Astrocyte (in vitro differentiated cells and primary cell): ENCODE data around the gene RCAN2. TPM values are rescaled to one million over a fixed set of nuclear protein-coding genes. Genes with fewer than 3 reads are reported as not detected.

Source experiments
- DNase-seq: peaks from one replicate; pipeline ENCODE4 v3.0.0-alpha.2; 2010; ENCODE audit warnings: low read depth
- FAIRE-seq: peaks from 2 replicates; lab custom pipeline; 2011; peaks lifted over from hg19 to GRCh38; lab: Jason Lieb, UNC
- H2AFZ ChIP-seq: 2 replicates; pipeline ENCODE4 v1.6.0; 2012; ENCODE audit warnings: low read depth, low read length, inconsistent platforms
- H3K27ac ChIP-seq: 2 replicates; pipeline ENCODE4 v1.5.1; 2011; ENCODE audit warnings: low read depth, low read length, inconsistent platforms
- H3K27me3 ChIP-seq: 2 replicates; pipeline ENCODE4 v1.6.0; 2011; ENCODE audit warnings: low read length, inconsistent platforms; ENCODE audit not compliant: insufficient read depth
- H3K36me3 ChIP-seq: 2 replicates; pipeline ENCODE4 v1.5.1; 2011; ENCODE audit warnings: low read length, inconsistent platforms; ENCODE audit not compliant: insufficient read depth
- H3K4me1 ChIP-seq: 2 replicates; pipeline ENCODE4 v1.5.1; 2011; ENCODE audit warnings: low read length, inconsistent platforms; ENCODE audit not compliant: insufficient read depth
- H3K4me2 ChIP-seq: 2 replicates; pipeline ENCODE4 v1.6.0; 2012; ENCODE audit warnings: low read length, inconsistent platforms
- H3K4me3 ChIP-seq: 2 replicates; pipeline ENCODE4 v1.5.1; 2011; ENCODE audit warnings: low read depth, mild to moderate bottlenecking, low read length, inconsistent platforms; ENCODE audit not compliant: insufficient read depth
- H3K79me2 ChIP-seq: 2 replicates; pipeline ENCODE4 v1.6.0; 2012; ENCODE audit warnings: mild to moderate bottlenecking, low read length, inconsistent platforms; ENCODE audit not compliant: insufficient read depth
- H3K9ac ChIP-seq: 2 replicates; pipeline ENCODE4 v1.6.0; 2012; ENCODE audit warnings: mild to moderate bottlenecking, low read length, inconsistent platforms
- H3K9me3 ChIP-seq: 2 replicates; pipeline ENCODE4 v1.5.1; 2012; ENCODE audit warnings: low read depth, mild to moderate bottlenecking, low read length, inconsistent platforms; ENCODE audit not compliant: insufficient read depth
- H4K20me1 ChIP-seq: 2 replicates; pipeline ENCODE4 v1.6.0; 2012; ENCODE audit warnings: low read length, inconsistent platforms; ENCODE audit not compliant: insufficient read depth
- H3K27ac Mint-ChIP-seq: one replicate; pipeline ENCODE4 v1.8.0; 2021; ENCODE audit warnings: mild to moderate bottlenecking, mixed read lengths; ENCODE audit not compliant: unreplicated experiment
- H3K27me3 Mint-ChIP-seq: one replicate; pipeline ENCODE4 v1.8.0; 2021; ENCODE audit warnings: low read depth, mixed read lengths; ENCODE audit not compliant: unreplicated experiment
- H3K36me3 Mint-ChIP-seq: one replicate; pipeline ENCODE4 v1.8.0; 2021; ENCODE audit warnings: low read depth, mixed read lengths; ENCODE audit not compliant: unreplicated experiment
- H3K4me1 Mint-ChIP-seq: one replicate; pipeline ENCODE4 v1.8.0; 2021; ENCODE audit warnings: low read depth, mixed read lengths; ENCODE audit not compliant: unreplicated experiment
- H3K4me3 Mint-ChIP-seq: one replicate; pipeline ENCODE4 v1.8.0; 2021; ENCODE audit warnings: mild to moderate bottlenecking, moderate library complexity, mixed read lengths; ENCODE audit not compliant: unreplicated experiment
- H3K9me3 Mint-ChIP-seq: one replicate; pipeline ENCODE4 v1.8.0; 2021; ENCODE audit warnings: mild to moderate bottlenecking, mixed read lengths; ENCODE audit not compliant: unreplicated experiment
- CTCF ChIP-seq: IDR thresholded peaks from 2 replicates; pipeline ENCODE4 v1.5.1; 2011; ENCODE audit warnings: low read depth, mild to moderate bottlenecking, inconsistent platforms, low read length, moderate library complexity; ENCODE audit not compliant: insufficient read depth
- EZH2 ChIP-seq: IDR thresholded peaks from 2 replicates; pipeline ENCODE4 v1.6.1; 2012; ENCODE audit warnings: mild to moderate bottlenecking, low read length, inconsistent platforms; ENCODE audit not compliant: insufficient read depth
- total RNA-seq: library from RNA; stranded (reverse); gene quantifications from 2 replicates; pipeline ENCODE4 v1.2.1, GENCODE V29; 2021

RCAN2 gene
- total RNA-seq, 1 donor from 2014 or later = 10.6 TPM

GRCh38 chr6:46211917-46212316, 279.3 kb downstream of the RCAN2 start:
- Mint-ChIP-seq H3K9me3 (peaks cover 3% of the 10 kb centered on the region), H3K4me1 (no peaks in the 10 kb centered on the region), H3K27ac (no peak overlapping the region), H3K27me3 (peaks cover 4% of the 10 kb centered on the region), H3K36me3 (no peaks in the 10 kb centered on the region), H3K4me3 (no peak overlapping the region)
- H3K4me3 ChIP-seq = no peak overlapping the region
- no peaks in the 10 kb centered on the region for H4K20me1 ChIP-seq
- H3K27ac ChIP-seq = no peak overlapping the region
- no peaks in the 10 kb centered on the region for H3K36me3 ChIP-seq
- H3K4me2 ChIP-seq = no peak overlapping the region
- no peak overlapping the region for H2AFZ ChIP-seq
- no peaks in the 10 kb centered on the region for H3K9me3 ChIP-seq
- no peak for DNase-seq
- FAIRE-seq = no peak
- H3K4me1 ChIP-seq = no peaks in the 10 kb centered on the region
- H3K79me2 ChIP-seq = no peaks in the 10 kb centered on the region
- peaks cover 3% of the 10 kb centered on the region for H3K27me3 ChIP-seq
- no peak overlapping the region for H3K9ac ChIP-seq
- TF ChIP-seq EZH2 (no peak), CTCF (no peak)

GRCh38 chr6:46210294-46210693, 281.0 kb downstream of the RCAN2 start:
- Histone ChIP-seq H3K9me3 (no peaks in the 10 kb centered on the region), H2AFZ (no peak overlapping the region), H3K4me1 (no peaks in the 10 kb centered on the region), H3K9ac (no peak overlapping the region), H3K27me3 (no peaks in the 10 kb centered on the region), H3K36me3 (no peaks in the 10 kb centered on the region), H3K27ac (no peak overlapping the region), H3K4me3 (no peak overlapping the region), H3K4me2 (no peak overlapping the region), H4K20me1 (no peaks in the 10 kb centered on the region), H3K79me2 (no peaks in the 10 kb centered on the region)
- H3K36me3 Mint-ChIP-seq = no peaks in the 10 kb centered on the region
- H3K27me3 Mint-ChIP-seq = peaks cover 4% of the 10 kb centered on the region
- DNase-seq (no peak), FAIRE-seq (no peak)
- H3K4me3 Mint-ChIP-seq = no peak overlapping the region
- H3K9me3 Mint-ChIP-seq = peaks cover 3% of the 10 kb centered on the region
- H3K27ac Mint-ChIP-seq = no peak overlapping the region
- H3K4me1 Mint-ChIP-seq = no peaks in the 10 kb centered on the region
- TF ChIP-seq CTCF (no peak), EZH2 (no peak)

DNA sequence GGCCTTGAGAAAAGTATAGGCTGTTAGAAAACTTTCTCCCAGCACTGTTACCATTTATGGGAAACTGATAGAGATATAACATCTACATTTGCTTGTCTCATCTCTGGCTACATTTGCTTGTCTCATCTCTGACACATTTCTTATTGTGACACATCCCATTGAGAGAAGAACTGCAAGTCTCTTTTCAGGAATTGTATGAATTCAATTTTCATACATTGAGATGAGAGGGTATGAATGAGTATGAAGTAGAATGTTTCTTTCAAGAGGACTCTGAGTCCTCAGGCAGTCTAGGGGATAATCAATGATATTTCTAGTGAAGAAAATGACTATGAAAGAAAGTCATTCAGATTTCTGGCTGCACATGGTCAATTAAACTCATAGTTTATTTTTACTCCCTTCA, 282.9 kb downstream of the RCAN2 start:
- no peak for TF ChIP-seq EZH2
- no peak for TF ChIP-seq CTCF
- no peak overlapping the region for H3K9ac ChIP-seq
- H3K4me1 Mint-ChIP-seq = no peaks in the 10 kb centered on the region
- DNase-seq = no peak
- no peak overlapping the region for H2AFZ ChIP-seq
- H3K27me3 Mint-ChIP-seq = peaks cover 4% of the 10 kb centered on the region
- H3K4me3 Mint-ChIP-seq = no peak overlapping the region
- peaks cover 1% of the 10 kb centered on the region for H3K36me3 Mint-ChIP-seq
- no peaks in the 10 kb centered on the region for H4K20me1 ChIP-seq
- H3K4me2 ChIP-seq = no peak overlapping the region
- H3K36me3 ChIP-seq = no peaks in the 10 kb centered on the region
- no peaks in the 10 kb centered on the region for H3K9me3 ChIP-seq
- H3K4me1 ChIP-seq = no peaks in the 10 kb centered on the region
- no peaks in the 10 kb centered on the region for H3K27me3 ChIP-seq
- H3K9me3 Mint-ChIP-seq = peaks cover under 1% of the 10 kb centered on the region
- no peak overlapping the region for H3K27ac Mint-ChIP-seq
- no peaks in the 10 kb centered on the region for H3K79me2 ChIP-seq
- no peak overlapping the region for H3K27ac ChIP-seq
- FAIRE-seq = no peak
- no peak overlapping the region for H3K4me3 ChIP-seq
